Measurements from ENCODE around the gene EFCAB8.
"Not testable (repeated sequence)": the region's sequence is repeated elsewhere in the genome, so short reads cannot be mapped to it uniquely, and the experiment has no call there.

The EFCAB8 gene

DNA sequence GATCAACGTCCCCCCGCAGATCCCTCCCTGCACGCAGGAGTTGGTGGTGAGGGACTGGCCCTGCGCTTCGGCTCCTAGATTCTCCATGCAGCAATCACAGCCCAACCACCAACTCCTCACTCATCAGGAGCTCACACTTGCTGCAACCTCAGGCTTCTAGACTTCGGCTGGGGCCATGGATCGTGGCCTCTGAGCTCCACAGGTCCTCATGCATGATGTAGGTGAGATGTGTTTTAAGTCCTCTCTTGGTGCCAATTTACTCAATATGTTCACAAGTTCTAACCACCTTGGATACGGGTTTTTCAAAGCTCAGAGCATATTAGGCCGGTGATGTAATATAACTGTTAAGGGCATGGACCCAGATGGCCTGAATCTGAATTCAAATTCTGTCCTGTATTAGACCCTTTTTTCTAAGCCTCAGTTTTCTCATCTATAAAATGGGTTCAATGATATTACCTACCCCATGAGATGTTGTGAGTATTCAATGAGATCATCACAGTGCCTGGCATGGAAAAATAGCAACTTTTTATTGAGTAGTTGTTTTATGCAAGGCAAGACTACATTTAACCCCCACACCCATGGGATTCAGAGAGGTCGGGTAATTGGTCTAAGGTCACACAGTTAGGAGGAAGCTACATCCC, 114.5 kb downstream of the EFCAB8 start:
- Mint-ChIP-seq H3K27ac (no peak overlapping the region), H3K9me3 (peaks cover 4% of the 10 kb centered on the region), H3K4me1 (peaks cover 25% of the 10 kb centered on the region), H3K4me3 (peak overlapping the region; percentile 32), H3K36me3 (peaks cover 6% of the 10 kb centered on the region), H3K27me3 (no peaks in the 10 kb centered on the region)
- ATAC-seq, result no peak

DNA sequence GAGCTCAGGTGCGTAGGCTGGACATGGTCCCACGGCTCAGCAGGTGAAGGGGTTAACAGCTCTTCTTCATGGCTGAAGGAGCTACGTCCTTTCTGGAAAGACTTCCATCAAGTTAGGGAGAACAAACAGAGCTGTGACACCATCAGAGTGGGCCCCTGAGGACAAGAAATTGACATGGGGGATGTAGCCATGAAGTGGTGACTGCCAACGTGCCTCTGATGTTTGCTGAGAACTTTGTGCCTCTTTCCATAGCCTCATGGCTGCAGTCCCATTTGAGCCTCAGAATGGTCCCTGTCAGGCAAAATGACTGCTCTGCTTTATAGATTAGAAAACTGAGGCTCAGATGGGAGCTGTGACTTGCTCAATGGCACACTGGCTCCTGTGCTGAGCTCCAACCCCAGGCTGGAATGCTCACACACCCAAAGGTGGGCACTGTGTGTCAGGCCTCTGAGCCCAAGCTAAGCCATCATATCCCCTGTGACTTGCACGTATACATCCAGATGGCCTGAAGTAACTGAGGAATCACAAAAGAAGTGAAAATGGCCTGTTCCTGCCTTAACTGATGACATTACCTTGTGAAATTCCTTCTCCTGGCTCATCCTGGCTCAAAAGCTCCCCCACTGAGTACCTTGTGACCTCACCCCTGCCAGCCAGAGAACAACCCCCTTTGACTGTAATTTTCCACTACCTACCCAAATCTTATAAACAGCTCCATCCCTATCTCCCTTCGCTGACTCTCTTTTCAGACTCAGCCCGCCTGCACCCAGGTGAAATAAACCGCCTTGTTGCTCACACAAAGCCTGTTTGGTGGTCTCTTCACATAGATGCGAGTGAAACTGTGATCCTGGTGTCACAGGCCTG, 115.7 kb downstream of the EFCAB8 start:
- H3K36me3 Mint-ChIP-seq, ATAC-seq, H3K9me3 Mint-ChIP-seq, H3K4me3 Mint-ChIP-seq, H3K27me3 Mint-ChIP-seq: not testable (repeated sequence)
- Mint-ChIP-seq H3K4me1 (peaks cover 19% of the 10 kb centered on the region), H3K27ac (peak overlapping the region; percentile 70)

GRCh38 chr20:32975121-32975520, 116.4 kb downstream of the EFCAB8 start:
- not testable (repeated sequence) for H3K36me3 Mint-ChIP-seq, H3K4me3 Mint-ChIP-seq, H3K9me3 Mint-ChIP-seq, H3K27me3 Mint-ChIP-seq, ATAC-seq
- peaks cover 13% of the 10 kb centered on the region for H3K4me1 Mint-ChIP-seq
- peak overlapping the region; percentile 70 for H3K27ac Mint-ChIP-seq

- ATAC-seq, result no peak
- Mint-ChIP-seq H3K4me1 (peaks cover 10% of the 10 kb centered on the region), H3K27me3 (no peaks in the 10 kb centered on the region)
These were observed 117.3 kb downstream of the EFCAB8 start for GRCh38 chr20:32975698-32976674.

GRCh38 chr20:32976746-32977145, 118.0 kb downstream of the EFCAB8 start:
- H3K36me3 Mint-ChIP-seq, result peaks cover 6% of the 10 kb centered on the region
- H3K27ac Mint-ChIP-seq, result no peak overlapping the region

More at GRCh38 chr20:32975698-32976674, 117.3 kb downstream of the EFCAB8 start:
- Mint-ChIP-seq H3K4me3 (no peak overlapping the region), H3K27ac (no peak overlapping the region), H3K9me3 (peaks cover 4% of the 10 kb centered on the region), H3K36me3 (peaks cover 6% of the 10 kb centered on the region)

GRCh38 chr20:32977281-32978008, 118.7 kb downstream of the EFCAB8 start:
- no peak overlapping the region for H3K27ac Mint-ChIP-seq
- no peak for ATAC-seq
- peaks cover 4% of the 10 kb centered on the region for H3K9me3 Mint-ChIP-seq
- peaks cover 6% of the 10 kb centered on the region for H3K36me3 Mint-ChIP-seq
- no peak overlapping the region for H3K4me3 Mint-ChIP-seq
- no peaks in the 10 kb centered on the region for H3K27me3 Mint-ChIP-seq
- H3K4me1 Mint-ChIP-seq, result peaks cover 10% of the 10 kb centered on the region

More at GRCh38 chr20:32976746-32977145, 118.0 kb downstream of the EFCAB8 start:
- H3K4me3 Mint-ChIP-seq, result no peak overlapping the region
- no peaks in the 10 kb centered on the region for H3K27me3 Mint-ChIP-seq
- peaks cover 10% of the 10 kb centered on the region for H3K4me1 Mint-ChIP-seq
- H3K9me3 Mint-ChIP-seq, result peaks cover 4% of the 10 kb centered on the region
- ATAC-seq, result no peak

GRCh38 chr20:32978009-32978335, 119.2 kb downstream of the EFCAB8 start:
- ATAC-seq, result no peak
- Mint-ChIP-seq H3K4me1 (peaks cover 10% of the 10 kb centered on the region), H3K36me3 (peaks cover 6% of the 10 kb centered on the region), H3K27ac (no peak overlapping the region), H3K27me3 (no peaks in the 10 kb centered on the region), H3K9me3 (peaks cover 4% of the 10 kb centered on the region), H3K4me3 (no peak overlapping the region)

- no peak overlapping the region for H3K27ac Mint-ChIP-seq
- peaks cover 9% of the 10 kb centered on the region for H3K4me1 Mint-ChIP-seq
- peaks cover 6% of the 10 kb centered on the region for H3K36me3 Mint-ChIP-seq
- no peak for ATAC-seq
- no peaks in the 10 kb centered on the region for H3K27me3 Mint-ChIP-seq
- peaks cover 4% of the 10 kb centered on the region for H3K9me3 Mint-ChIP-seq
- H3K4me3 Mint-ChIP-seq, result no peak overlapping the region
These were observed 120.7 kb downstream of the EFCAB8 start for GRCh38 chr20:32979201-32979998.

- Mint-ChIP-seq H3K4me3 (no peak overlapping the region), H3K36me3 (peaks cover 6% of the 10 kb centered on the region), H3K9me3 (peaks cover 4% of the 10 kb centered on the region), H3K27ac (no peak overlapping the region), H3K4me1 (peaks cover under 1% of the 10 kb centered on the region), H3K27me3 (no peaks in the 10 kb centered on the region)
- ATAC-seq, result no peak
These were observed 121.6 kb downstream of the EFCAB8 start for GRCh38 chr20:32980131-32980941.

DNA sequence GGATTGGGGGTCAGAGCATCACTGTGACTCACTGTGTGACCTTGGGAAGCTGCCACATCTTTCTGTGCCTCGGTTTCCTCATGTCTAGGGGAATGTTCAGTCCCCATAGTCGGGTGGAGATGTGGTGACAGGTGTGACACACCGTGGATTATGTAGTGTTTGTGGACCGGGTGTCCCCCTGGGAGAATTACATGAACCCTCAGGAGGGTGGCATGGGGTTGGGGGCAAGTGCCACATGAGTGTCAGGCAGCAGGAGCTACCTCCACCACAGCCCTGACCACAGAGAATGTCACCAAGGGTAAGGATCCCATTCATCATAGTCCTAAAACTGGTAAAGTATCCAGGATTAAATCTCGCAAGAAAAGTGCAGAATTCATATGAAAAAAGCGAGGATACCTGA, 122.3 kb downstream of the EFCAB8 start:
- H3K27me3 Mint-ChIP-seq, result no peaks in the 10 kb centered on the region

DNA sequence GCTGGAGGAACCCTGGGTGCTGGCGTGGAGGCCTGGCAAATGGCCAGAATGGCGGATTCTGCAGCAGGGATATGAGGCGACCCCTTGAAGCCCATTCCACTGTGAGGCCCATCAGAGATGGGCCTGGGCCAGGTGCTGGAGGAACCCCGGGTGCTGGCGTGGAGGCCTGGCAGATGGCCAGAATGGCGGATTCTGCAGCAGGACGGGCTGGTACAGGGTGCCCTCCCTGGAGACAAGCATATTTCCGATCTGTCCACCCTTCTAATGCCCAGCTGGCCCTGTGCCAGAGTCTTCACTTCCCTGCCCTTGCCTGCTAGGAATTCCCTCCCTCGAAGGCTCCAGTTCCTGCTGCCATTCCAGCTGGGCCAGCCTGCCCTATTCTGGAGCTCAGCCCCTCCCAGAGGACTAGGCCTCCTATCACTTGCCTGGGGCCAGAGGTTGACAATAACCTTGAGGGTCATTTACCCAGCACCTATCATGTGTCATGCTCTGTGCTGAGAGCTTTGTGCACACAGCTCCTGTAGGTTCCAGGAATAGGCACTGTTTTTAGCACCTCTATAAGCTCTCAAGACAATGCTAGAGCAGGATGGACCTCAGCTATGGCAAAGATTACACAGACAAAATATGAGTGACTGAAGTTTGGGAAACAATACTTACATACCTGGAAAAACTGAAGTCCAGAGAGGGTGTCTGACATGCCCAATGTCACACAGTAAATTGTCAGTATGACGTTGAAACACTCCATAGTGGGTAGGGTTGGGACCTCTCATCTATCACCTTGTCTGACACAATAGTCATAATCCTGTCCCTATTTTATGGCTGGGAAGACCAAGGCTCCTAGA, 124.1 kb downstream of the EFCAB8 start:
- Mint-ChIP-seq H3K27me3 (no peaks in the 10 kb centered on the region), H3K36me3 (no peaks in the 10 kb centered on the region), H3K4me3 (no peak overlapping the region), H3K27ac (no peak overlapping the region), H3K9me3 (no peaks in the 10 kb centered on the region), H3K4me1 (peaks cover 4% of the 10 kb centered on the region)
- ATAC-seq, result no peak

More for the DNA sequence above, 122.3 kb downstream of the EFCAB8 start:
- no peaks in the 10 kb centered on the region for H3K4me1 Mint-ChIP-seq
- peaks cover 6% of the 10 kb centered on the region for H3K36me3 Mint-ChIP-seq
- no peak for ATAC-seq
- H3K4me3 Mint-ChIP-seq, result no peak overlapping the region
- H3K9me3 Mint-ChIP-seq, result peaks cover 4% of the 10 kb centered on the region
- H3K27ac Mint-ChIP-seq, result no peak overlapping the region

DNA sequence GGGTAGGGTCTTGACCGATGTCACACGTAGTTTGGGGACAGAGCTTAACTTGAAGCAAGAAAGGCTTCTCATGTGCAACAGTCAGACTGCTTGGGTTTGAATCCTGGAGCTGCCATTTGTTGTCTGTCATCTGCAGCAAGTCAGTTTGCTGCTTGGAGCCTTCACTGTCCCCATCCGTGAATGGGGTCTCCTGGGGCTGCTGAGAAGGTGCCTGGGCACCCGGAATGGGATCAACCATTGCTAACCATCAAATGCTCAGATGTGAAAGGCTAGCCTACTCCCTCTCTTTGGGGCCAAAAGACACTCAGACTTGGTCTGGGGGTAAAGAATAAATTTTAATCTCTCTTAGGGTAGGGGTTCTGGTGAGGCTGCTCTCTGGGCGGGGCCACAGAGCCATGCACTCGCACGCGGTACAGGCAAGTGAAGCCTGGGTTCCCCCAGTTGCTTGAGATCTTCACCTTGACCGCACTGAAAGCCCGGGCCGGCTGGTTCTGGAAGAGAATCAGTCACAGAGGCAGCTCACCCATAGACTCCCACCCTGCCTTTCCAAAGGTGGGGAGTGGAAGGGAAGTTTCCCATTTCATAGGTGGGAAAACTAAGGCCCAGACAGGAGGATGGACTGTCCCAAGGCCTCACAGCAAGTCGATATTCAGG, 124.9 kb downstream of the EFCAB8 start:
- peaks cover 9% of the 10 kb centered on the region for H3K4me1 Mint-ChIP-seq
- H3K9me3 Mint-ChIP-seq, result no peaks in the 10 kb centered on the region
- H3K4me3 Mint-ChIP-seq, result no peak overlapping the region
- no peaks in the 10 kb centered on the region for H3K27me3 Mint-ChIP-seq
- ATAC-seq, result no peak
- no peak overlapping the region for H3K27ac Mint-ChIP-seq
- H3K36me3 Mint-ChIP-seq, result no peaks in the 10 kb centered on the region

Measured in stimulated activated memory B cell treated with anti-CD40 and anti-IgM and Interleukin-4, amounts not matched to agents 10 μg/mL and 1 μg/mL and 100 μg/mL, for 72 hours (primary cell).